GM08714 (cell line): ENCODE measurements around the gene USP43.

Experiments used
- H3K4me3 ChIP-seq: fragments of 200-500 bp; sonication (Bioruptor generic); 2 replicates; pipeline ENCODE4 v1.5.1; 2014; ENCODE audit warnings: mild to moderate bottlenecking, low read length, inconsistent platforms
- ZNF274 ChIP-seq: IDR thresholded peaks from 2 replicates; pipeline ENCODE4 v1.6.1; 2012; ENCODE audit warnings: mild to moderate bottlenecking, low read depth, low read length

USP43 gene

GRCh38 chr17:9714801-9715200 lies 69.5 kb downstream of the USP43 start:
- H3K4me3 ChIP-seq, result no peak overlapping the region
- TF ChIP-seq ZNF274, result no peak

DNA sequence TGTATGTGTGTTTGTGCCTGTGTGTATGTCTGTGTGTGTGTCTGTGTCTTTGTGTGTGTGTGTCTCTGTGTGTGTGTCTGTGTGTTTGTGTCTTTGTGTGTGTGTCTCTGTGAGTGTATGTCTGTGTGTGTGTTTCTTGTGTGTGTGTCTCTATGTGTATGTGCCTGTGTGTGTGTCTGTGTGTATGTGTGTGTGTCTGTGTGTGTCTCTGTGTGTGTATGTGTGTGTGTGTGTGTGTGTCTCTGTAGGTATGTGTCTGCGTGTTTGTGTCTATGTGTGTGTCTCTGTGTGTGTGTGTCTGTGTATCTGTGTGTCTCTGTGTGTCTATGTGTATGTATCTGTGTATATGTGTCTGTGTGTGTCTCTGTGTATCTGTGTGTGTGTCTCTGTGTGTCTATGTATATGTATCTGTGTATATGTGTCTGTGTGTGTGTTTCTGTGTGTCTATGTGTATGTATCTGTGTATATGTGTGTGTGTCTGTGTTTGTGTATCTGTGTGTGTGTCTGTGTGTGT lies 70.2 kb downstream of the USP43 start:
- H3K4me3 ChIP-seq, result no peak overlapping the region
- no peak for TF ChIP-seq ZNF274

GRCh38 chr17:9725575-9725974 lies 80.3 kb downstream of the USP43 start:
- no peak overlapping the region for H3K4me3 ChIP-seq
- no peak for TF ChIP-seq ZNF274

GRCh38 chr17:9726291-9726690 lies 81.0 kb downstream of the USP43 start:
- H3K4me3 ChIP-seq, result no peak overlapping the region
- no peak for TF ChIP-seq ZNF274

GRCh38 chr17:9728005-9728404 lies 82.7 kb downstream of the USP43 start:
- TF ChIP-seq ZNF274, result no peak
- no peak overlapping the region for H3K4me3 ChIP-seq

DNA sequence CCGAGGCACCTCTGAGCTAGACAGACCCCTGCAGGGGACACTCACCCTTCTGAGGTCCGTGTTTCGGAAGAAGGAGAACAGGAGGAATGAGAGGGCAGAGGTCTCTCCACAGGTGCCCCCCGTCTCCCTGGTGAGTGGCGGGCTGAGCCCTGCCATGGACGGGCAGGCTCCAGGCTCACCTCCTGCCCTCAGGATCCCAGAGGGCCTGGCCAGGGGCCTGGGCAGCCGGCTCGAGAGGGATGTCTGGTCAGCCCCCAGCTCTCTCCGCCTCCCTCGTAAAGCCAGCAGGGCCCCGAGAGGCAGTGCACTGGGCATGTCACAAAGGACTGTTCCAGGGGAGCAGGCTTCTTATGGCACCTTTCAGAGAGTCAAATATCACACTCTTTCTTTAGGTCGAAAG lies 83.2 kb downstream of the USP43 start:
- TF ChIP-seq ZNF274, result no peak
- no peak overlapping the region for H3K4me3 ChIP-seq

DNA sequence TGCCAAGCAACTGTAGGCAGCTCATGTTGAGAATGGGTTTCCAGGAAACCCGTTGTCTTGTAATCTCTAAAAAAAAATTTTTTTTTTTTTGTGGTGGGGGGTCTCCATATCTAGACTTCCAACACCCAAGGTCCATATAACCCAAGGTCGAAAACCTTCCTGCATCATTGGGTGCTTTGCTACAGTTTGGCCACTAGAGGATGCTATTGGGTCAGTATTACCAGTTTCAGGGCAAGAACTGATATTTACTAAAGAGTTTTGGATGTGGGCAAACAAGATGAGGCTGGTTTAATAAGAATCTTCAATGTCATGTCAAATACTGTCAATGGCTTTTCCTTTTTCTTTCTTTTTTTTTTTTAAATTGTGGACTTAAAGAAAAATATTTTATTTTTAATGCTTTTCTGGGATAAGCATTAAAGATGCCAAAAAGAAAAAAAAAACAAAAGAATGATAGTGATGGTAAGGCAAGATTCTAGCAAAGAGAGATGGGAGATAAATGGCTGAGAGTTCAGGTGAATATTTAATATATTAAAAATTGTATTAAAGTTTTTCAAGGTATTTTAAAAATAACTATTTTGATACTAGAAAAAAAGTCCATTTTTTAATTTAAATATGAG lies 83.8 kb downstream of the USP43 start:
- H3K4me3 ChIP-seq, result no peak overlapping the region
- TF ChIP-seq ZNF274, result no peak

DNA sequence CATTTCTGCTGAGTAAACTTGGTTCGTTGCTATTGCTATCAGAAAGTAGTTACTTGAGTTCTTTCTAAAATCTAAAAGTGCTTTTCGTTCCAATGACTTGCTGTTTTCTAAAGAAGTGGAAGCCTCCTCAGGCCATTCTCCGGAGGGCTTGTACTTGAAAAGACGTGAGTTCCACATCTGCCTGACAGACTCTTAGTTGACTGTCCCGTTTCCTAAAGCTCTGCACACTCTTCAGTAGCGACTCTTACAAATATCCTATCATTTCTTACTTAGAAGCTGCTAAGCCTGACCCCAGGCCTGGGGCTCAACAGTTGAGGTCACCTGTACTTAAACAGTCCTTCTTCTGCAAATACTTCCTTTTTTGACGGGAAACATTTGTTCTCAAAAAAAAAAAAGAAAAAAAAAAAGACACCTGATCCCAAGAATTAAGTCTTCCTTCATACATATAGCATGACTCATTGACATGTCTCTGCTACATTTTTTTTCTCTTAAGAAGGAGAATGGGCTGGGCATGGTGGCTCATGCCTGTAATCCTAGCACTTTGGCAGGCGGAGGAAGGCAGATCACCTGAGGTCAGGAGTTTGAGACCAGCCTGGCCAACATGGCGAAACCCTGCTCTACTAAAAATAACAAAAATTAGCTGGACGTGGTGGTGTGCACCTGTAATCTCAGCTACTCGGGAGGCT lies 84.6 kb downstream of the USP43 start:
- no peak for TF ChIP-seq ZNF274
- no peak overlapping the region for H3K4me3 ChIP-seq

- no peak overlapping the region for H3K4me3 ChIP-seq
- no peak for TF ChIP-seq ZNF274
These were observed 105.2 kb downstream of the USP43 start for GRCh38 chr17:9750524-9750923.

DNA sequence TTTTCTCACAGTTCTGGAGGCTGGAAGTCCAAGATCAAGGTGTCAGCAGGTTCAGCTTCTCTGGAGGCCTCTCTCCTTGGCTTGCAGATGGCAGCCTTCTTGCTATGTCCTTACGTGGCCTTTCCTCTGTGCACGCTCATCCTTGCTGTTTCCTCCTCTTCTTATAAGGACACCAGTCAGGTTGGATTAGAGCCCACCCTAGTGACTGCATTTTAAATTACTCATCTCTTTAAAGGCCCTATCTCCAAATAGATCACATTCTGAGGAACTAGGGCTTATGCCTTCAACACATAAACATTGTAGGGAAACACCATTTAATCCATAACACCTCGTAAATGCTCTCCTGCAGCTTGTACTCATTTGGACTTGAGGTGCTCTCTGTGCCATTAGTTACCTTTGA lies 109.8 kb downstream of the USP43 start:
- TF ChIP-seq ZNF274, result no peak
- H3K4me3 ChIP-seq, result no peak overlapping the region

DNA sequence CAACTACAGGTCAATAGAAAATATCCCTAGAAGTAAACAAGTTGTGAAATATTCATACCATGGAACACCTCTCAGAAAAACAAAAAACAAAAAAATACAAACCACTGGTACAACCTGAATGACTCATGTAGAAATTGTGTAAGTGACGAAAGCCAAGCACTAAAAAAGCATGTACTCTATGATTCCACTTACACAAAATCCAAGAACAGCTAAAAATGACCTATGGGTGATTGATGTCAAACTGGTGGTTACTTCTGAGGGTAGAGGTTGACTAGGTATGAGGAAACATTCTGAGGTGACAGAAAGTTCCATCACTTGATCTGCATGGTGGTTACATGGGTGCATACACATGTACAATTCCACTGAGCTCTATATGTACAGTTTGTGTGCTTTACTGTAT lies 114.9 kb downstream of the USP43 start:
- no peak overlapping the region for H3K4me3 ChIP-seq
- TF ChIP-seq ZNF274, result no peak

GRCh38 chr17:9763643-9764042 lies 118.3 kb downstream of the USP43 start:
- no peak overlapping the region for H3K4me3 ChIP-seq

GRCh38 chr17:9765322-9765721 lies 120.0 kb downstream of the USP43 start:
- no peak overlapping the region for H3K4me3 ChIP-seq
- TF ChIP-seq ZNF274, result no peak

More at GRCh38 chr17:9763643-9764042, 118.3 kb downstream of the USP43 start:
- TF ChIP-seq ZNF274, result no peak

DNA sequence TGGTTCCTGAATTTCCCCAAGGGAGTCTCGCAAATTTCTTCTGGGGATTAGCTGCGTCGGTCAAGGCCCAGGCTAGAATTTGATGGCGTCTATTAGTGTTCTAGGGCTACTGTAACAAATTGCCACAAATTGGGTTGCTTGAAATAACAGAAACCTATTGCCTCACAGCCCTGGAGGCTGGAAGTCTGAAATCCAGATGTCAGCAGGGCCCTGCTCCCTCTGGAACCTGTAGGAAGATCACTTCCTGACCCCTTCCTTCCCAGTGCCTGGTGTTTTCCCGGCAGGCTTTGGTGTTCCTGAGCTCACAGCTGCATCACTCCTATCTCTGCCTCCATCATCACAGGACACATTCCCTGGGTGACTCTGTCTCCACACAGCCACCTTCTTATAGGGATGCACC lies 121.7 kb downstream of the USP43 start:
- no peak for TF ChIP-seq ZNF274

DNA sequence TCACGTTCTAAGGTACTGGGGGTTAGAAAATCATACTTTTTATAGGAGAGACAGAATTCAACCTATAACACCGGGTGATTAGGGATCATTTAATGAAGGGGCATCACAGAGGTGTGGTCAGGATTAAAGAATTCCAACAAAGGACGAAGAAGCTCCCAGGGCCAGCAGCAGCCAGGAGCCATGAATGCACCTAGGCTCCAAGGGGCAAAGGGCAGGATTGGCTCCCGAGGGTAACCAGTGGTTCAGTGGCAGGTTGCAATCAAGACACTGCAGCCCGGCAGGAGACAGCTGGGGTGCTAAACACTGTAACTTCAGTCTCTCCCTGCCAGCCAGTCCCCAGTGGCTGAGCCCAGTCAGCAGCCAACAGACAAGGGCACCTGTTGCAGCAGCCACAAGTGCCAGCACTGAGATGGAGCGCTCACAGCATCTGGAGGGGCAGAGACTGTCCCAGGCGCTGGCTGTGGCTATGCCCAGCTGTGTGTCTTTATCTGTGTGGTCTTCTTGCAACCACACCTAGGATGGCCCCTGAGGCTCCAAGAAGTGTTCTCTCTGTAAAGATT lies 122.2 kb downstream of the USP43 start:
- TF ChIP-seq ZNF274, result no peak

More for the DNA sequence above, 121.7 kb downstream of the USP43 start:
- no peak overlapping the region for H3K4me3 ChIP-seq

More for the DNA sequence above, 122.2 kb downstream of the USP43 start:
- no peak overlapping the region for H3K4me3 ChIP-seq
